Small intestine (tissue), 7 donors: ENCODE results near the gene HBG1. TPM values are rescaled to one million over a fixed set of nuclear protein-coding genes. Genes with fewer than 3 reads are reported as not detected.

Experiments used
- DNase-seq, 2 donors: peaks; one replicate each; pipeline versions ENCODE4 v3.0.0 to v3.0.0-alpha.2; 2013
- FAIRE-seq: peaks from 2 replicates; lab custom pipeline; 2012; peaks lifted over from hg19 to GRCh38; lab: Jason Lieb, UNC
- H3K27ac ChIP-seq, 3 donors: one replicate each; pipeline ENCODE4 v1.5.1; 2013; ENCODE audit warnings: low read length in 2 of 3, mild to moderate bottlenecking in 2 of 3, control low read depth in 1 of 3, inconsistent platforms in 1 of 3, low read depth in 1 of 3, moderate library complexity in 1 of 3
- H3K27me3 ChIP-seq, 3 donors: one replicate each; pipeline ENCODE4 v1.6.1; 2013; ENCODE audit warnings: low read length in 3 of 3, inconsistent platforms in 1 of 3; ENCODE audit not compliant: control insufficient read depth in 3 of 3, insufficient read depth in 3 of 3
- H3K36me3 ChIP-seq, 3 donors: one replicate each; pipeline ENCODE4 v1.6.1; 2013; ENCODE audit warnings: low read length in 3 of 3, inconsistent platforms in 1 of 3, low read depth in 1 of 3, mild to moderate bottlenecking in 1 of 3, moderate library complexity in 1 of 3; ENCODE audit not compliant: control insufficient read depth in 3 of 3, insufficient read depth in 2 of 3
- H3K4me1 ChIP-seq, 3 donors: one replicate each; pipeline ENCODE4 v1.6.1; 2013; ENCODE audit warnings: low read length in 2 of 3, inconsistent platforms in 1 of 3, low read depth in 1 of 3, mild to moderate bottlenecking in 1 of 3, moderate library complexity in 1 of 3; ENCODE audit not compliant: control insufficient read depth in 3 of 3, insufficient read depth in 2 of 3
- H3K4me3 ChIP-seq, 3 donors: one replicate each; pipeline ENCODE4 v1.5.1; 2013; ENCODE audit warnings: low read length in 3 of 3, control low read depth in 1 of 3, inconsistent platforms in 1 of 3, low read depth in 1 of 3, mild to moderate bottlenecking in 1 of 3, moderate library complexity in 1 of 3
- H3K9me3 ChIP-seq, 2 donors: one replicate each; pipeline ENCODE4 v1.6.1; 2013; ENCODE audit warnings: low read depth in 1 of 2, low read length in 1 of 2; ENCODE audit not compliant: control insufficient read depth in 2 of 2, insufficient read depth in 1 of 2
- WGBS, 3 donors: extraction: QIAGEN DNeasy Blood & Tissue Kit; methylation state at CpG; one replicate each; pipeline ENCODE4 v1.1.7; 2013; 5-methylcytosine and 5-hydroxymethylcytosine counted together
- polyA plus RNA-seq, 4 donors: library from polyadenylated mRNA; stranded (reverse) in 3 of 4; unstranded in 1 of 4; fragments of 200-250 nt in 3 of 4; fragments of 120-200 nt in 1 of 4; gene quantifications; one replicate each; pipeline versions ENCODE4 v1.2.1 to v1.2.3, GENCODE V29; 2013
- donor health status: healthy with polysubstance abuse.
- donor health status: control.
- donor health status: control.
- donor health status: Bipolar disorder and iron deficiency.
- donor health status: healthy.

HBG1 gene
- polyA plus RNA-seq, 4 donors = 2.5 TPM; not detected in 3

DNA sequence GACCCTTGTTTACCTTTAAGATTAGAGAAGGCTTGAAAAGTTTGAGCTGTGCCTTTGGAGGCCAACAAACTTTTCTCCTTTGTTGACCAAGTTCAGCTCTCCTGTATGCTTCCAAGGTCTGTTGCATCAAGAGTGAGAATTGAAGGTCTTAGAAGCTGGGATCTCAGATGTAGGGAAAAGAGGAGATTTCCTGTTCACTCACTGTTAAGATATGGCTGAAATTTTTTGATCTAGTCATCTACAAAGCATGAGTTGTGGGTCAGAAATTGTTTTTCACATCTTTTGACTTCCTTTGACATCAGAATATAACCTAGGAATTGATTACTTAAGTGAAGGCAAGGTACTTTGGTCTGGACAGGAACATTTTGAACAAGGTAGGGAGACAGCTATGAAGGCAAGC is 40.0 kb upstream of the HBG1 start:
- Histone ChIP-seq H3K27ac (no peak overlapping the region), H3K36me3 (no peaks in the 10 kb centered on the region), H3K9me3 (no peaks in the 10 kb centered on the region), H3K4me3 (no peak overlapping the region), H3K4me1 (no peaks in the 10 kb centered on the region), H3K27me3 (no peaks in the 10 kb centered on the region)
- no peak for DNase-seq
- FAIRE-seq = no peak

DNA sequence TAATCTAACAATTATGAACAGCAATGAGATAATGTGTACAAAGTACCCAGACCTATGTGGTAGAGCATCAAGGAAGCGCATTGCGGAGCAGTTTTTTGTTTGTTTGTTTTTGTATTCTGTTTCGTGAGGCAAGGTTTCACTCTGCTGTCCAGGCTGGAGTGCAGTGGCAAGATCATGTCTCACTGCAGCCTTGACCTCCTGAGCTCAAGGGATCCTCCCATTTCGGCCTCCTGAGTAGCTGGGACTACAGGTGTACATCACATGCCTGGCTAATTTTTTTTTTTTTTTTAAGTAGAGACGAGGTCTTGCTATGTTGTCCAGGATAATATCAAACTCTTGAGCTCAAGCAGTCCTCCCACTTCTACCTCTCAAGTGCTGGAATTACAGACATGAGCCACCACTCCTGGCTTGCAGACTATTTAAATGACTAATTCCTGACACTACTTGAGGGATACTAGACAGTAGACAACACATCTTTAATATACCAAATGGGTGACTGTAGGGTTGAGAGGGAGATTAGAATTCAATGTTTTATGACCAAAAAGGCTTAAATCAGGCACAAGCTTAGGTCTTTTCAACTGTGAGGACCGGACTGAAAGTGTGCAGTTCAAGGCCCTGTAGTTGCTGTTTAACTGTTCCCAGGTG is 39.4 kb upstream of the HBG1 start:
- Histone ChIP-seq H3K9me3 (no peaks in the 10 kb centered on the region), H3K27me3 (no peaks in the 10 kb centered on the region), H3K36me3 (no peaks in the 10 kb centered on the region), H3K4me1 (no peaks in the 10 kb centered on the region), H3K4me3 (no peak overlapping the region), H3K27ac (no peak overlapping the region)
- DNase-seq (no peak), FAIRE-seq (no peak)
- WGBS, 3 donors = 66 to 76% (median 73%) methylated on average over 6 of the region's 6 CpGs

GRCh38 chr11:5288108-5288905 is 38.6 kb upstream of the HBG1 start:
- no peaks in the 10 kb centered on the region for H3K9me3 ChIP-seq
- H3K4me1 ChIP-seq = no peaks in the 10 kb centered on the region
- 58 to 72% (median 61%) methylated on average over 7 of the region's 7 CpGs for WGBS, 3 donors
- H3K27me3 ChIP-seq = no peaks in the 10 kb centered on the region
- DNase-seq (no peak), FAIRE-seq (no peak)
- no peak overlapping the region for H3K4me3 ChIP-seq
- H3K27ac ChIP-seq = no peak overlapping the region
- no peaks in the 10 kb centered on the region for H3K36me3 ChIP-seq

- H3K4me3 ChIP-seq = no peak overlapping the region
- no peak for DNase-seq
- H3K27ac ChIP-seq = no peak overlapping the region
- no peaks in the 10 kb centered on the region for H3K4me1 ChIP-seq
- H3K9me3 ChIP-seq = no peaks in the 10 kb centered on the region
- H3K36me3 ChIP-seq = no peaks in the 10 kb centered on the region
- WGBS, 3 donors = 62 to 73% (median 64%) methylated on average over 3 of the region's 3 CpGs
- H3K27me3 ChIP-seq = no peaks in the 10 kb centered on the region
- no peak for FAIRE-seq
Measured at GRCh38 chr11:5286901-5287300, 37.2 kb upstream of the HBG1 start.

DNA sequence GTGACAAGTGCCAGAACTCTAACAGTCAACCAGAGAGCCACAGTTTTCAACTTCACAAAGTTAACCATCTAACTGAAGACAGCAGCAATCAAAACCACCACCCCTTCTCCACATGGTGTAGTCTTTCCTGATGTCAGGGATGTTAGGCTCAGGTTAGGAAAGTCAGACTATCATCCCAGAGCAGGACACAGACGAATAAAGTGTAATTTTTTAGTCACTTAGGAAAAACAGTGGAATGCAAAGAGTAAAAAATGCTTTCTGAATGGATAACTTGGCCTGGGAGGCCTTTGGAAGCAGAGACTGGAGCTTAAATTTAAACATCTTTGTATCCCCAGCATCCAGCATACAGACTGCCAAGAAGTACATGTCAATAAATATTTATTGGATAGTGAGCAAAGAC is 36.7 kb upstream of the HBG1 start:
- H3K27me3 ChIP-seq = no peaks in the 10 kb centered on the region
- FAIRE-seq (no peak), DNase-seq (no peak)
- 4 to 14% (median 13%) methylated on average over 1 of the region's 1 CpG for WGBS, 3 donors
- H3K4me3 ChIP-seq = no peak overlapping the region
- H3K4me1 ChIP-seq = no peaks in the 10 kb centered on the region
- H3K27ac ChIP-seq = no peak overlapping the region
- H3K36me3 ChIP-seq = no peaks in the 10 kb centered on the region
- no peaks in the 10 kb centered on the region for H3K9me3 ChIP-seq

DNA sequence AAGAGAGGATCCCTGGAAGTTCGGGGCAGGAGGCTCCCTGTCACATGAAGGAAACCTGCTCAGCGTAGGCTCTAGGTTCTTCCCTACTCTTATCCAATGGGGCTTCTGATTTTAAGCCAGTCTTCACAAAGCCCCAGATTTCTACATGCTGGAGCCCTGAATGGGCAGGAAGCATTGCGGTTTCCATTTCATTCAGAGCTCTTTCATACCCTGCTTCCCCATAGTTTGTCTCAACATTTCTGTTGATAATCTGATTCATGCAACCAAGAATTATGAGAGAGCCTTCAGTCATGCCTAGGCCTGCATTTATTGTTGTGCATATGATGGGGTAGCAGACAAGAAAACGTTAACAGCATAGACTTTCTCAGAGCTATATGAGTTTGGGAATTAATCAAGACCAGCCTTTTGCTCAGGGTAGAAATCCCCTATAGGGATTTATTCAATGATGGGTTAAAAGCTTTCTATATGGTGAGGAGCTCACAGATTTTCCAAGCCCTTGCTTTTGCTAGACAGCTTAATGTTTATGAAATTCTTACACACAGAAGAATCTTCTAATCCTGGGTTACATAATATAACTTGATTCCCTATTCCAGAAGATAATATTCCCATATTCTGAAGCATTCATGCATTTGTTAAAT is 36.2 kb upstream of the HBG1 start:
- no peak for FAIRE-seq

GRCh38 chr11:5284637-5285036 is 35.0 kb upstream of the HBG1 start:
- Histone ChIP-seq H3K36me3 (no peaks in the 10 kb centered on the region), H3K4me1 (no peaks in the 10 kb centered on the region), H3K9me3 (no peaks in the 10 kb centered on the region), H3K27ac (no peak overlapping the region), H3K27me3 (no peaks in the 10 kb centered on the region), H3K4me3 (no peak overlapping the region)
- 80 to 93% (median 88%) methylated on average over 2 of the region's 2 CpGs for whole genome bisulfite sequencing, 3 donors
- DNase-seq (no peak), FAIRE-seq (no peak)

More for the DNA sequence above, 36.2 kb upstream of the HBG1 start:
- no peaks in the 10 kb centered on the region for H3K36me3 ChIP-seq
- no peaks in the 10 kb centered on the region for H3K4me1 ChIP-seq
- no peak for DNase-seq
- no peaks in the 10 kb centered on the region for H3K27me3 ChIP-seq
- WGBS, 3 donors = 72 to 84% (median 81%) methylated on average over 4 of the region's 4 CpGs
- H3K27ac ChIP-seq = no peak overlapping the region
- no peaks in the 10 kb centered on the region for H3K9me3 ChIP-seq
- H3K4me3 ChIP-seq = no peak overlapping the region

DNA sequence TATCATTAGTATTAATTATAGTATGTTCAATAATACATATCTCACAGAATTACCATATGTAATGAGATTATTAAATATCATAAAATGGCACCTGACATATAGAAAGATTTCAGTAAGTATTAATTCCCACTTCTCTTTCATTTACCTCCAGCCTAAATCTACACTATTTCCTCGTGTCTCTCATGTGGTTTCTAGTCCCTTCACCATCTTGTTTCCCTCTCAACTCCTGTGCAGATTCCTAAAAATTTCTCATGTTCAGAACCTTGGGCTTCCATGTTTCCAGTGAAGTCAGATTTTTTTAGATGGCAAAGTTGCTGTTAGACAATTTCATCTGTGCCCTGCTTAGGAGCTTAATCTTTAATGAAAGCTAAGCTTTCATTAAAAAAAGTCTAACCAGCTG is 34.2 kb upstream of the HBG1 start:
- 49 to 59% (median 49%) methylated on average over 1 of the region's 1 CpG for WGBS, 3 donors
- H3K4me1 ChIP-seq = no peaks in the 10 kb centered on the region
- no peak overlapping the region for H3K4me3 ChIP-seq
- no peaks in the 10 kb centered on the region for H3K36me3 ChIP-seq
- no peaks in the 10 kb centered on the region for H3K27me3 ChIP-seq
- H3K9me3 ChIP-seq = no peaks in the 10 kb centered on the region
- DNase-seq = no peak
- H3K27ac ChIP-seq = no peak overlapping the region
- no peak for FAIRE-seq
